ENCODE results near the gene NSL1.

NSL1 gene

GRCh38 chr1:212685429-212685828, 106.1 kb downstream of the NSL1 start:
- DNase-seq (ENCODE audit: low read depth, low spot score), result no peak

- no peak for DNase-seq (ENCODE audit: low read depth, low spot score)
These were observed 107.0 kb downstream of the NSL1 start for GRCh38 chr1:212684521-212685090.

GRCh38 chr1:212684076-212684475, 107.5 kb downstream of the NSL1 start:
- DNase-seq (ENCODE audit: low read depth, low spot score), result no peak

GRCh38 chr1:212683357-212683722, 108.2 kb downstream of the NSL1 start:
- DNase-seq (ENCODE audit: low read depth, low spot score), result no peak

GRCh38 chr1:212680680-212681389, 110.7 kb downstream of the NSL1 start:
- DNase-seq (ENCODE audit: low read depth, low spot score), result no peak

GRCh38 chr1:212678456-212679410, 112.8 kb downstream of the NSL1 start:
- DNase-seq (ENCODE audit: low read depth, low spot score), result no peak

GRCh38 chr1:212677573-212677972, 114.0 kb downstream of the NSL1 start:
- no peak for DNase-seq (ENCODE audit: low read depth, low spot score)

GRCh38 chr1:212677136-212677535, 114.4 kb downstream of the NSL1 start:
- DNase-seq (ENCODE audit: low read depth, low spot score), result no peak

Measured in astrocyte of the hippocampus (primary cell).